SK-N-SH (cell line): ENCODE results near the gene SMS. TPM values are rescaled to one million over a fixed set of nuclear protein-coding genes. Genes with fewer than 3 reads are reported as not detected.

Source experiments
- CTCF ChIA-PET: fragments of 300-600, 350-600 bp; formaldehyde crosslinking; extraction: SDS; loops from one replicate; lab custom pipeline; 2021; lab: Yijun Ruan, JAX
- POLR2A ChIA-PET: fragments of 350-600 bp; sonication (Branson Sonifier 250); formaldehyde crosslinking; extraction: SDS; loops from one replicate; lab custom pipeline; 2020; ENCODE audit warnings: antibody characterized with exemption, inconsistent platforms; lab: Yijun Ruan, JAX
- DNase-seq: peaks from one replicate; pipeline ENCODE4 v3.0.0; 2012
- H2AFZ ChIP-seq: fragments of 200-600 bp; sonication (generic); 2 replicates; pipeline ENCODE4 v1.8.1; 2016; ENCODE audit warnings: antibody characterized with exemption, mild to moderate bottlenecking, low read depth
- H3F3A ChIP-seq: fragments of 200-600 bp; sonication (generic); replicated peaks from 2 replicates; pipeline ENCODE3; 2016; ENCODE audit warnings: antibody characterized with exemption, mild to moderate bottlenecking; ENCODE audit not compliant: insufficient read depth
- H3K27ac ChIP-seq, 2 experiments: fragments of 200-500 bp in 1 of 2; fragments of 200-600 bp in 1 of 2; sonication (Bioruptor generic) in 1 of 2; sonication (generic), shearing (Covaris generic) in 1 of 2; 2 replicates each; pipeline versions ENCODE4 v1.5.1 to v1.6.1; 2014 to 2016; ENCODE audit warnings: low read depth in 2 of 2, inconsistent platforms in 1 of 2, low read length in 1 of 2, mild to moderate bottlenecking in 1 of 2, mixed read lengths in 1 of 2
- H3K27me3 ChIP-seq: fragments of 200-600 bp; sonication (generic), shearing (Covaris generic); 2 replicates; pipeline ENCODE4 v1.6.1; 2016; ENCODE audit warnings: mixed run types; ENCODE audit not compliant: insufficient read depth
- H3K36me3 ChIP-seq, 2 experiments: fragments of 200-500 bp in 1 of 2; fragments of 200-600 bp in 1 of 2; sonication (Bioruptor generic) in 1 of 2; sonication (generic) in 1 of 2; replicated peaks in 1 of 2; 2 replicates each; pipeline versions ENCODE3 to v1.5.1; 2014 to 2016; ENCODE audit warnings: low read length in 1 of 2, mild to moderate bottlenecking in 1 of 2; ENCODE audit not compliant: insufficient read depth in 2 of 2, control insufficient read depth in 1 of 2
- H3K4me1 ChIP-seq, 2 experiments: fragments of 200-500 bp in 1 of 2; fragments of 200-600 bp in 1 of 2; sonication (Bioruptor generic) in 1 of 2; sonication (generic), shearing (Covaris generic) in 1 of 2; 2 replicates each; pipeline versions ENCODE4 v1.5.1 to v1.6.1; 2014 to 2016; ENCODE audit warnings: low read depth in 1 of 2, low read length in 1 of 2, mixed run types in 1 of 2; ENCODE audit not compliant: insufficient read depth in 2 of 2, control insufficient read depth in 1 of 2
- H3K4me2 ChIP-seq: fragments of 200-600 bp; sonication (generic), shearing (Covaris generic); 2 replicates; pipeline ENCODE4 v1.6.1; 2017; ENCODE audit warnings: mixed run types
- H3K4me3 ChIP-seq, 2 experiments: fragments of 200-500 bp in 1 of 2; fragments of 200-600 bp in 1 of 2; sonication (Bioruptor generic) in 1 of 2; sonication (generic), shearing (Covaris generic) in 1 of 2; 2 replicates each; pipeline versions ENCODE4 v1.5.1 to v1.8.1; 2014 to 2016; ENCODE audit warnings: low read depth in 2 of 2, inconsistent platforms in 1 of 2, low read length in 1 of 2, mild to moderate bottlenecking in 1 of 2, mixed read lengths in 1 of 2, moderate library complexity in 1 of 2
- H3K79me2 ChIP-seq: fragments of 200-600 bp; sonication (generic); 2 replicates; pipeline ENCODE4 v1.8.1; 2017; ENCODE audit warnings: mild to moderate bottlenecking; ENCODE audit not compliant: insufficient read depth
- H3K9ac ChIP-seq: fragments of 200-600 bp; sonication (generic); 2 replicates; pipeline ENCODE4 v1.6.1; 2017; ENCODE audit warnings: mixed run types
- H3K9me2 ChIP-seq: fragments of 200-600 bp; sonication (generic); 2 replicates; pipeline ENCODE4 v1.6.1; 2017; ENCODE audit warnings: mixed run types
- H3K9me3 ChIP-seq: fragments of 200-600 bp; sonication (generic); 2 replicates; pipeline ENCODE4 v1.6.1; 2017; ENCODE audit warnings: mixed run types, mild to moderate bottlenecking, moderate library complexity
- H4K20me1 ChIP-seq: fragments of 200-600 bp; sonication (generic); 2 replicates; pipeline ENCODE4 v1.6.1; 2017; ENCODE audit warnings: mild to moderate bottlenecking, mixed run types; ENCODE audit not compliant: insufficient read depth
- CHD2 ChIP-seq: fragments of 150-350 bp; IDR thresholded peaks from 2 replicates; pipeline ENCODE4 v1.6.1; 2018; ENCODE audit warnings: low read length; ENCODE audit not compliant: partially characterized antibody
- EZH2phosphoT487 ChIP-seq: fragments of 200-600 bp; sonication (generic); IDR thresholded peaks from 2 replicates; pipeline ENCODE4 v1.6.1; 2017; ENCODE audit warnings: low read depth, mixed run types, mild to moderate bottlenecking, antibody characterized with exemption, moderate library complexity, borderline replicate concordance
- FOSL2 ChIP-seq: IDR thresholded peaks from 2 replicates; pipeline ENCODE4 v1.4.0; 2012; ENCODE audit warnings: low read depth, mild to moderate bottlenecking, moderate library complexity, borderline replicate concordance
- GATA2 ChIP-seq: sonication (generic); formaldehyde crosslinking; IDR thresholded peaks from 2 replicates; pipeline ENCODE4 v1.5.0; 2020; ENCODE audit warnings: mild to moderate bottlenecking, missing genetic modification reagents
- MAX ChIP-seq: IDR thresholded peaks from 2 replicates; pipeline ENCODE4 v1.4.0; 2012; ENCODE audit warnings: low read depth
- NRF1 ChIP-seq: IDR thresholded peaks from 2 replicates; pipeline ENCODE4 v1.6.1; 2012; ENCODE audit warnings: low read depth, mild to moderate bottlenecking, low read length
- PBX3 ChIP-seq: IDR thresholded peaks from 2 replicates; pipeline ENCODE4; 2012
- POLR2AphosphoS5 ChIP-seq: IDR thresholded peaks from 2 replicates; pipeline ENCODE4 v1.6.1; 2012; ENCODE audit warnings: low read depth, low read length
- RAD21 ChIP-seq: IDR thresholded peaks from 2 replicates; pipeline ENCODE4 v1.6.1; 2012; ENCODE audit warnings: mild to moderate bottlenecking, low read length
- REST ChIP-seq: IDR thresholded peaks from 2 replicates; pipeline ENCODE4 v1.6.1; 2012; ENCODE audit warnings: mild to moderate bottlenecking, low read depth, low read length, moderate library complexity
- RFX5 ChIP-seq: IDR thresholded peaks from 2 replicates; pipeline ENCODE4 v1.6.1; 2012; ENCODE audit warnings: mild to moderate bottlenecking, improper control_type of control experiment, low read length
- SMC3 ChIP-seq: IDR thresholded peaks from 2 replicates; pipeline ENCODE4 v1.6.1; 2012; ENCODE audit warnings: low read depth, low read length, improper control_type of control experiment
- TAF1 ChIP-seq: IDR thresholded peaks from 2 replicates; pipeline ENCODE4 v1.6.1; 2012; ENCODE audit warnings: low read depth, mild to moderate bottlenecking, low read length, moderate library complexity, borderline replicate concordance
- TEAD4 ChIP-seq: IDR thresholded peaks from 2 replicates; pipeline ENCODE4 v1.4.0; 2012; ENCODE audit warnings: mild to moderate bottlenecking, borderline replicate concordance; ENCODE audit not compliant: insufficient read depth
- USF2 ChIP-seq: fragments of 150-350 bp; IDR thresholded peaks from 2 replicates; pipeline ENCODE4 v1.6.1; 2017; ENCODE audit warnings: antibody characterized with exemption, low read length, low read depth, borderline replicate concordance
- ZBTB33 ChIP-seq: IDR thresholded peaks from 2 replicates; pipeline ENCODE4 v1.4.0; 2012; ENCODE audit warnings: low read depth, borderline replicate concordance
- WGBS: methylation state at CpG from one replicate; pipeline ENCODE4 v1.1.6; 2017; ENCODE audit warnings: low lambda C conversion rate; 5-methylcytosine and 5-hydroxymethylcytosine counted together
- polyA plus RNA-seq, 3 experiments: library from polyadenylated mRNA; depleted of rRNA; stranded (reverse); fragments of >200 nt; gene quantifications; 2 replicates each; pipeline ENCODE4 v1.2.3, GENCODE V29; 2012

Gene SMS
- polyA plus RNA-seq, 1 of the 3 experiments (the other 2 are of a cell fraction): 116 TPM

GRCh38 chrX:21989384-21989783 lies 48.9 kb downstream of the SMS start:
- WGBS: 86% methylated on average over 4 of the region's 4 CpGs
- Histone ChIP-seq H3K9me2 (no peaks in the 10 kb centered on the region), H3K36me3 (peaks cover 29 to 79% of the 10 kb centered on the region in 2 experiments), H3K4me3 (no peak overlapping the region), H3K9ac (no peak overlapping the region), H3F3A (peaks cover 14% of the 10 kb centered on the region), H3K27me3 (no peaks in the 10 kb centered on the region), H3K4me1 (peaks cover 0 to 3% of the 10 kb centered on the region in 2 experiments; a peak in 1 of 4 replicates), H4K20me1 (peaks cover 4% of the 10 kb centered on the region; the same call in 1 of the 2 replicates), H3K9me3 (no peaks in the 10 kb centered on the region), H2AFZ (no peak overlapping the region), H3K79me2 (peaks cover 18% of the 10 kb centered on the region), H3K27ac (no peak overlapping the region), H3K4me2 (no peak overlapping the region)
- CTCF ChIA-PET: interaction anchor here (0.9 kb wide), 1 partner anchor 16 kb away, joined by 3 read pairs; no protein-coding TSS in a partner anchor
- DNase-seq: no peak
- no peak for TF ChIP-seq ZBTB33
- TF ChIP-seq POLR2AphosphoS5: no peak
- TF ChIP-seq CHD2: no peak
- no peak for TF ChIP-seq FOSL2
- TF ChIP-seq RFX5: no peak
- no peak for TF ChIP-seq RAD21
- no peak for TF ChIP-seq USF2
- no peak for TF ChIP-seq TAF1
- no peak for TF ChIP-seq GATA2 (CRISPR knock-in tag)
- no peak for TF ChIP-seq PBX3
- no peak for TF ChIP-seq REST
- TF ChIP-seq EZH2phosphoT487: no peak
- TF ChIP-seq MAX: no peak
- TF ChIP-seq TEAD4: no peak
- no peak for TF ChIP-seq SMC3
- TF ChIP-seq NRF1: no peak
- POLR2A ChIA-PET: no interaction called here
